Natural killer cell (primary cell): Measurements from ENCODE around the gene TMEM184A. TPM values are rescaled to one million over a fixed set of nuclear protein-coding genes. Genes with fewer than 3 reads are reported as not detected.
A peak's percentile ranks its signal among the peaks of the same experiment; 100 is the strongest.

ENCODE experiments used
- ATAC-seq, 3 donors: fragments of 150-1000 bp in 2 of 3; fragments of 200-7000 bp in 1 of 3; cut with Tn5 transposase; 1 replicate in 1 of 3; 2 replicates in 2 of 3; pipeline ENCODE4 v1.10.0; 2021; ENCODE audit warnings: mild to moderate bottlenecking in 2 of 3, moderate library complexity in 2 of 3
- DNase-seq, 2 donors: peaks; one replicate each; pipeline versions ENCODE4 v3.0.0 to v3.0.0-alpha.2; 2013 to 2021; ENCODE audit warnings: mixed read lengths in 1 of 2
- H3K27ac ChIP-seq: one replicate; pipeline ENCODE4 v1.5.1; 2013; ENCODE audit warnings: mild to moderate bottlenecking, low read length
- H3K27me3 ChIP-seq: one replicate; pipeline ENCODE4 v1.6.1; 2013; ENCODE audit warnings: low read length; ENCODE audit not compliant: control insufficient read depth, insufficient read depth
- H3K36me3 ChIP-seq: one replicate; pipeline ENCODE4 v1.6.1; 2013; ENCODE audit warnings: low read length; ENCODE audit not compliant: control insufficient read depth, insufficient read depth
- H3K4me1 ChIP-seq: one replicate; pipeline ENCODE4 v1.6.1; 2013; ENCODE audit warnings: low read length; ENCODE audit not compliant: control insufficient read depth, insufficient read depth
- H3K4me3 ChIP-seq: one replicate; pipeline ENCODE4 v1.5.1; 2013; ENCODE audit warnings: low read length
- H3K9me3 ChIP-seq: one replicate; pipeline ENCODE4 v1.6.1; 2013; ENCODE audit warnings: low read length; ENCODE audit not compliant: control insufficient read depth, insufficient read depth
- H3K27ac Mint-ChIP-seq, 2 donors: one replicate each; pipeline ENCODE4 v1.8.0; 2022; ENCODE audit warnings: mild to moderate bottlenecking in 2 of 2, mixed read lengths in 2 of 2, moderate library complexity in 1 of 2
- H3K27me3 Mint-ChIP-seq, 2 donors: one replicate each; pipeline ENCODE4 v1.8.0; 2022; ENCODE audit warnings: low read depth in 2 of 2, mixed read lengths in 2 of 2
- H3K36me3 Mint-ChIP-seq: one replicate; pipeline ENCODE4 v1.8.0; 2022; ENCODE audit warnings: mixed read lengths
- H3K4me1 Mint-ChIP-seq, 2 donors: one replicate each; pipeline ENCODE4 v1.8.0; 2022; ENCODE audit warnings: mixed read lengths in 2 of 2
- H3K4me3 Mint-ChIP-seq: one replicate; pipeline ENCODE4 v1.8.0; 2022; ENCODE audit warnings: mild to moderate bottlenecking, moderate library complexity, mixed read lengths
- H3K9me3 Mint-ChIP-seq, 2 donors: one replicate each; pipeline ENCODE4 v1.8.0; 2022; ENCODE audit warnings: mixed read lengths in 2 of 2
- CTCF ChIP-seq: fragments of 200-600 bp; IDR thresholded peaks from one replicate; pipeline ENCODE4 v1.8.0; 2022; ENCODE audit warnings: antibody characterized with exemption
- WGBS: methylation state at CpG from one replicate; pipeline ENCODE4 v1.1.7; 2013; ENCODE audit warnings: missing lambda C conversion rate; ENCODE audit not compliant: insufficient coverage; 5-methylcytosine and 5-hydroxymethylcytosine counted together
- intact Hi-C: fragments of 100-400 bp; cut with micrococcal nuclease; formaldehyde crosslinking; loops from one replicate; pipeline ENCODE4 v1.14.2; 2022
- total RNA-seq, 4 donors: library from RNA; stranded (reverse); fragments of 120-200 nt in 1 of 4; gene quantifications; one replicate each; pipeline versions ENCODE4 v1.2.3 to v1.2.4, GENCODE V29; 2013 to 2022

The TMEM184A gene
- total RNA-seq, 3 donors from 2014 or later (not counting 1 experiment from before 2014, with no cell fraction given), result 0.14 TPM; not detected in 2

GRCh38 chr7:1512781-1513656, 43.0 kb downstream of the TMEM184A start:
- H3K4me3 ChIP-seq, result no peak overlapping the region
- no peaks in the 10 kb centered on the region for H3K4me1 Mint-ChIP-seq
- intact Hi-C loops, result no loop called here
- H3K9me3 Mint-ChIP-seq, result no peaks in the 10 kb centered on the region
- no peaks in the 10 kb centered on the region for H3K36me3 Mint-ChIP-seq
- H3K27ac Mint-ChIP-seq, result no peak overlapping the region
- no peaks in the 10 kb centered on the region for H3K36me3 ChIP-seq
- H3K27ac ChIP-seq, result no peak overlapping the region
- ATAC-seq, result peak; percentile 54 to 78 (median 69)
- TF ChIP-seq CTCF, result no peak
- peak in 1 of 2 donors; percentile 73 for DNase-seq
- H3K4me3 Mint-ChIP-seq, result no peak overlapping the region
- no peaks in the 10 kb centered on the region for H3K27me3 ChIP-seq
- no peaks in the 10 kb centered on the region for H3K9me3 ChIP-seq
- H3K4me1 ChIP-seq, result peaks cover 30% of the 10 kb centered on the region
- 17% methylated on average over 35 of the region's 35 CpGs for WGBS
- H3K27me3 Mint-ChIP-seq, result peaks cover 7 to 22% of the 10 kb centered on the region in 2 donors

- intact Hi-C loops, result no loop called here
- DNase-seq (no peak), ATAC-seq (no peak)
- H3K4me1 Mint-ChIP-seq, result peaks cover 0 to 4% of the 10 kb centered on the region in 2 donors
- no peaks in the 10 kb centered on the region for H3K27me3 ChIP-seq
- H3K4me3 Mint-ChIP-seq, result no peak overlapping the region
- peaks cover 32% of the 10 kb centered on the region for H3K4me1 ChIP-seq
- no peak overlapping the region for H3K27ac Mint-ChIP-seq
- no peak overlapping the region for H3K4me3 ChIP-seq
- H3K9me3 ChIP-seq, result no peaks in the 10 kb centered on the region
- no peaks in the 10 kb centered on the region for H3K9me3 Mint-ChIP-seq
- no peaks in the 10 kb centered on the region for H3K36me3 ChIP-seq
- 76% methylated on average over 30 of the region's 30 CpGs for WGBS
- TF ChIP-seq CTCF, result no peak
- no peaks in the 10 kb centered on the region for H3K36me3 Mint-ChIP-seq
- peaks cover 7 to 26% of the 10 kb centered on the region in 2 donors for H3K27me3 Mint-ChIP-seq
- no peak overlapping the region for H3K27ac ChIP-seq
Observed at GRCh38 chr7:1511444-1512422, 44.3 kb downstream of the TMEM184A start.

- H3K4me1 Mint-ChIP-seq, result peaks cover 0 to 6% of the 10 kb centered on the region in 2 donors
- ATAC-seq, result no peak
- no peak for TF ChIP-seq CTCF
- Histone ChIP-seq H3K27ac (no peak overlapping the region), H3K4me3 (no peak overlapping the region), H3K4me1 (peaks cover 39% of the 10 kb centered on the region), H3K27me3 (no peaks in the 10 kb centered on the region), H3K36me3 (no peaks in the 10 kb centered on the region), H3K9me3 (no peaks in the 10 kb centered on the region)
- H3K27me3 Mint-ChIP-seq, result peaks cover 7 to 30% of the 10 kb centered on the region in 2 donors
- no peaks in the 10 kb centered on the region for H3K9me3 Mint-ChIP-seq
- no peak for DNase-seq
- no peaks in the 10 kb centered on the region for H3K36me3 Mint-ChIP-seq
- no peak overlapping the region for H3K4me3 Mint-ChIP-seq
- no peak overlapping the region for H3K27ac Mint-ChIP-seq
- intact Hi-C loops, result no loop called here
- 20% methylated on average over 16 of the region's 16 CpGs for WGBS
Observed at GRCh38 chr7:1510780-1511154, 45.2 kb downstream of the TMEM184A start.
